ENCODE results near the gene RFTN1. TPM values are rescaled to one million over a fixed set of nuclear protein-coding genes. Genes with fewer than 3 reads are reported as not detected.

Gene RFTN1
- total and polyA plus RNA-seq, 2 donors (not counting 3 experiments of a cell fraction or from before 2014, with no cell fraction given), result 40.3 to 43.3 TPM

DNA sequence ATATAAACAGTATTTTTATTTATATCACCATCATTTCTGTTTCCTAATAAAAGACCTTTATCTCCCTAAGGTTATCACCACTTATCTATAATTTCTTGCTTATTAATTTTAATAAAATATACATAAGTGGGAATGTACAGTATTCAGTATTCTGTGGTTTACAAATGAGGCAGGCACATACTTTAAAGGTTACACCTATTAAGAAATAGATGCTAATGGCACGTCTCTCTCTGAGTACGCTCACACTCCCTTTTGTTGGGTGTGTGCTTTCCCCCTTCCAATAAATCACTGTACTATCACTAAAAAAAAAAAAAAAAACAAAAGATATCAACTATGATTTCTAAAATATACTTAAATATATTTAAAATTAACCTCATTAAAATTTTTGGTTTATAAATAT, 239.6 kb downstream of the RFTN1 start:
- H3K27ac ChIP-seq (ENCODE audit: insufficient read depth, low read depth, low read length), result no peak overlapping the region

DNA sequence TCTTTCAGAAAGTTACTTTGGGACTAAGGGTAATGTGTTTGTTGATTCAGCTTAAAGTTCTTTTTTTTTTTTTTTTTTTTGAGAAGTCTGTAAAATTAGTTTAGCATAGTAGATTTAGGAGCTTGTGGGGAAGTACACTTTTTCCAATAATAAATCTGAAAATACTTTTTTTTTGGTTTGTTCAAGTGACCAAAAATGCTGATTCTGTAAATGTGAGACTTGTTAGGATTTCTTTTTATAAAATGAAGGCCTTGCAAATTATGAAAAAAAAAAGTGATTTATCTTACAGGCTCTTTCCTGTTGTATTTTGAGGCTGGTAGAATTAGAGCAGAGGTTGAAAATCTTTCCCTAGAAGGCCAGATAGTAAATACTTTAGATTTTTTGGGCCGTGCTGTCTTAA, 240.9 kb downstream of the RFTN1 start:
- no peak overlapping the region for H3K4me3 ChIP-seq (replicated peaks in 1 of 3; ENCODE audit: insufficient read depth in 1 of 3, low read depth in 1 of 3, low read length in 3 of 3)
- no peaks in the 10 kb centered on the region for H3K27me3 ChIP-seq (ENCODE audit: control insufficient read depth in 2 of 2, insufficient read depth in 2 of 2, low read length in 2 of 2)
- intact Hi-C loops (cut with micrococcal nuclease), result no loop called here
- H3K4me2 ChIP-seq (ENCODE audit: insufficient read depth, low read length), result no peak overlapping the region
- FAIRE-seq, result no peak
- H4K20me1 ChIP-seq (replicated peaks; ENCODE audit: control insufficient read depth, extremely low read depth, insufficient read depth, low read length), result no peaks in the 10 kb centered on the region
- peaks cover 5% of the 10 kb centered on the region for H3K79me2 ChIP-seq (ENCODE audit: control insufficient read depth, insufficient read depth, low read length)
- H3K27ac ChIP-seq (ENCODE audit: insufficient read depth, low read depth, low read length), result no peak overlapping the region
- CTCF ChIA-PET, result interaction anchor here (0.7 to 2.5 kb wide), 4 partner anchors 9 to 245 kb away, joined by 3 to 16 read pairs (median 4); no protein-coding TSS in a partner anchor
- no peaks in the 10 kb centered on the region for H3K9me1 ChIP-seq (replicated peaks; ENCODE audit: control insufficient read depth, extremely low read depth, insufficient read depth, low read length)
- H2AFZ ChIP-seq (ENCODE audit: low read depth, low read length), result no peak overlapping the region
- H3K4me1 ChIP-seq (ENCODE audit: control insufficient read depth, extremely low read depth, insufficient read depth, low read length), result peaks cover 6% of the 10 kb centered on the region
- POLR2A ChIA-PET, result no interaction called here
- DNase-seq (ENCODE audit: low read depth, low spot score), result no peak
- H3K9me3 ChIP-seq (replicated peaks; ENCODE audit: control insufficient read depth, insufficient read depth, low read length), result no peaks in the 10 kb centered on the region
- H3K9ac ChIP-seq (replicated peaks; ENCODE audit: extremely low read depth, insufficient read depth, low read length), result no peak overlapping the region
- BruUV-seq (replicated peaks), result no TSS peak
- peaks cover 0 to 5% of the 10 kb centered on the region in 2 experiments for H3K36me3 ChIP-seq (ENCODE audit: control insufficient read depth in 2 of 2, extremely low read depth in 1 of 2, insufficient read depth in 2 of 2, low read length in 2 of 2)
- dilution Hi-C loops (cut with MboI; ENCODE audit: extremely low pct_ligation_motif_present, low sequenced_read_pairs), result no loop called here
- TF ChIP-seq FOS (IDR thresholded peaks at IDR 0.05; ENCODE audit: borderline replicate concordance, insufficient read depth, low read length) (no peak), MYC (IDR thresholded peaks at IDR 0.05; ENCODE audit: low read depth, low read length) (no peak), POLR2A (IDR thresholded peaks at IDR 0.05; ENCODE audit: low read depth, low read length) (no peak), GATA2 (IDR thresholded peaks at IDR 0.05; ENCODE audit: insufficient read depth, insufficient read length, low read depth, low read length) (no peak)

More for the DNA sequence above, 239.6 kb downstream of the RFTN1 start:
- Histone ChIP-seq H3K4me3 (replicated peaks in 1 of 3; ENCODE audit: insufficient read depth in 1 of 3, low read depth in 1 of 3, low read length in 3 of 3) (no peak overlapping the region), H3K9ac (replicated peaks; ENCODE audit: extremely low read depth, insufficient read depth, low read length) (no peak overlapping the region), H4K20me1 (replicated peaks; ENCODE audit: control insufficient read depth, extremely low read depth, insufficient read depth, low read length) (no peaks in the 10 kb centered on the region), H3K4me2 (ENCODE audit: insufficient read depth, low read length) (no peak overlapping the region), H3K9me3 (replicated peaks; ENCODE audit: control insufficient read depth, insufficient read depth, low read length) (no peaks in the 10 kb centered on the region), H3K36me3 (ENCODE audit: control insufficient read depth in 2 of 2, extremely low read depth in 1 of 2, insufficient read depth in 2 of 2, low read length in 2 of 2) (peaks cover 0 to 5% of the 10 kb centered on the region in 2 experiments), H2AFZ (ENCODE audit: low read depth, low read length) (no peak overlapping the region), H3K27me3 (ENCODE audit: control insufficient read depth in 2 of 2, insufficient read depth in 2 of 2, low read length in 2 of 2) (no peaks in the 10 kb centered on the region), H3K79me2 (ENCODE audit: control insufficient read depth, insufficient read depth, low read length) (peaks cover 2% of the 10 kb centered on the region), H3K4me1 (ENCODE audit: control insufficient read depth, extremely low read depth, insufficient read depth, low read length) (peaks cover 10% of the 10 kb centered on the region), H3K9me1 (replicated peaks; ENCODE audit: control insufficient read depth, extremely low read depth, insufficient read depth, low read length) (no peaks in the 10 kb centered on the region)
- intact Hi-C loops (cut with micrococcal nuclease) (no loop called here), dilution Hi-C loops (cut with MboI; ENCODE audit: extremely low pct_ligation_motif_present, low sequenced_read_pairs) (no loop called here)
- ChIA-PET CTCF (interaction anchor here (2.0 kb wide), 1 partner anchor 16 kb away, joined by 6 read pairs; no protein-coding TSS in a partner anchor), POLR2A (no interaction called here)
- no TSS peak for BruUV-seq (replicated peaks)
- TF ChIP-seq JUN (IDR thresholded peaks at IDR 0.05; ENCODE audit: borderline replicate concordance, insufficient read depth, insufficient read length, low read depth) (no peak), POLR2AphosphoS5 (IDR thresholded peaks at IDR 0.05; ENCODE audit: insufficient read depth, low read depth, low read length) (no peak)
- DNase-seq (ENCODE audit: low read depth, low spot score) (no peak), FAIRE-seq (no peak)
